Pancreas (tissue), 10 donors: ENCODE data around the gene ZNF480. TPM values are rescaled to one million over a fixed set of nuclear protein-coding genes. Genes with fewer than 3 reads are reported as not detected.
"Not testable (repeated sequence)": the region's sequence is repeated elsewhere in the genome, so short reads cannot be mapped to it uniquely, and the experiment has no call there.

Source experiments
- ATAC-seq, 4 donors: fragments of 200-7000 bp; cut with Tn5 transposase; one replicate each; pipeline versions ENCODE4 v1.8.0 to v1.9.1; 2020; ENCODE audit warnings: mild to moderate bottlenecking in 4 of 4, moderate library complexity in 4 of 4
- DNase-seq, 6 donors: peaks; one replicate each; pipeline ENCODE4 v3.0.0-alpha.2; 2020
- FAIRE-seq: peaks from 2 replicates; lab custom pipeline; 2012; peaks lifted over from hg19 to GRCh38; lab: Jason Lieb, UNC
- H3K27ac ChIP-seq, 4 donors: fragments of 200-600 bp; sonication (generic); 1 replicate in 3 of 4; 2 replicates in 1 of 4; pipeline versions ENCODE4 v1.5.0 to v1.8.0; 2020
- H3K27me3 ChIP-seq, 4 donors: fragments of 200-600 bp; one replicate each; pipeline ENCODE4 v1.8.0; 2021
- H3K36me3 ChIP-seq, 3 donors: fragments of 200-600 bp; sonication (generic) in 1 of 3; one replicate each; pipeline versions ENCODE4 v1.5.0 to v1.8.0; 2020 to 2021
- H3K4me1 ChIP-seq, 3 donors: fragments of 200-600 bp; one replicate each; pipeline ENCODE4 v1.8.0; 2021
- H3K4me3 ChIP-seq, 4 donors: fragments of 200-600 bp; sonication (generic) in 2 of 4; one replicate each; pipeline versions ENCODE4 v1.5.0 to v1.8.0; 2020 to 2021
- H3K9me3 ChIP-seq, 4 donors: fragments of 200-600 bp; one replicate each; pipeline ENCODE4 v1.8.0; 2021
- CTCF ChIP-seq, 4 donors: fragments of 200-600 bp; sonication (generic) in 3 of 4; IDR thresholded peaks; one replicate each; pipeline versions ENCODE4 v1.5.0 to v1.8.0; 2021; ENCODE audit warnings: antibody characterized with exemption in 4 of 4
- WGBS, 2 donors: extraction: QIAGEN DNeasy Blood & Tissue Kit; methylation state at CpG; one replicate each; pipeline ENCODE4 v1.1.7; 2013; 5-methylcytosine and 5-hydroxymethylcytosine counted together
- intact Hi-C, 3 donors: fragments of 100-400 bp; cut with DNase I; formaldehyde crosslinking; loops; one replicate each; pipeline versions ENCODE4 v1.11.1 to v1.14.2; 2022
- polyA plus RNA-seq, 2 donors: library from polyadenylated mRNA; stranded (reverse); fragments of 200-250 nt; gene quantifications; one replicate each; pipeline ENCODE4 v1.2.3, GENCODE V29; 2013
- total RNA-seq, 6 donors: library from RNA; stranded (reverse); fragmentation: NEBNext Ultra II Directional in 4 of 6; extraction: Animal tissue kit (Norgen Biotek cat#: 25700) in 4 of 6; gene quantifications; one replicate each; pipeline versions ENCODE4 v1.2.1 to v1.2.4, GENCODE V29; 2021 to 2023
- donor health status: healthy with polysubstance abuse.
- donor health status: DM: no; HTN: no; CAD: no; lungs with moderate emphysema.
- donor health status: DM: no; HTN: no; CAD: no.
- donor health status: control.
- donor health status: control.
- donor health status: Bipolar disorder and iron deficiency.
- donor health status: DM: yes; HTN: yes; CAD: no.
- donor health status: DM: no; HTN: no; CAD: no.
- donor health status: DM: no; HTN: no; CAD: no.
- donor health status: DM: yes; HTN: yes; CAD: no.

Gene ZNF480
- total and polyA plus RNA-seq, 8 donors: 2.5 to 9.4 (median 4.8) TPM

- WGBS, 2 donors: 1 to 2% methylated on average over 54 to 55 of the region's 55 CpGs
- no peaks in the 10 kb centered on the region for H3K27me3 ChIP-seq
- ATAC-seq (peak; percentile 97 to 100 (median 100)), DNase-seq (peak; percentile 74 to 92 (median 87)), FAIRE-seq (no peak)
- no peaks in the 10 kb centered on the region for H3K36me3 ChIP-seq
- intact Hi-C loops: no loop called here
- no peaks in the 10 kb centered on the region for H3K9me3 ChIP-seq
- H3K4me3 ChIP-seq: peak within 1 kb of the TSS; percentile 41 to 65 (median 62)
- H3K27ac ChIP-seq: peak within 1 kb of the TSS; percentile 36 to 56 (median 50)
- TF ChIP-seq CTCF (IDR thresholded peaks at IDR 0.05): no peak
- H3K4me1 ChIP-seq: no peaks in the 10 kb centered on the region
Measured at GRCh38 chr19:52336117-52336790, 39.3 kb downstream of the ZNF480 start, which contains the start of gene ZNF610. Gene ZNF610, plus strand, starts transcription at chr19:52336243. Its CDS starts 12,930 bp downstream, at chr19:52349173.

GRCh38 chr19:52336791-52337381 is 39.9 kb downstream of the ZNF480 start:
- FAIRE-seq: no peak
- peak overlapping the region; percentile 41 to 65 (median 62) for H3K4me3 ChIP-seq
- no peaks in the 10 kb centered on the region for H3K9me3 ChIP-seq
- ATAC-seq: peak in 1 of 4 donors; percentile 5
- no peak for DNase-seq
- peak overlapping the region in 3 of 4 donors; percentile 36 to 56 (median 45) for H3K27ac ChIP-seq
- TF ChIP-seq CTCF (IDR thresholded peaks at IDR 0.05): no peak
- H3K27me3 ChIP-seq: no peaks in the 10 kb centered on the region
- no peaks in the 10 kb centered on the region for H3K4me1 ChIP-seq
- intact Hi-C loops: no loop called here
- no peaks in the 10 kb centered on the region for H3K36me3 ChIP-seq
- 4% methylated on average over 9 of the region's 9 CpGs for WGBS, 2 donors

GRCh38 chr19:52339022-52339421 is 42.1 kb downstream of the ZNF480 start:
- H3K9me3 ChIP-seq, DNase-seq: not testable (repeated sequence)

GRCh38 chr19:52343548-52343947 is 46.6 kb downstream of the ZNF480 start:
- H3K4me3 ChIP-seq: no peak overlapping the region
- no peaks in the 10 kb centered on the region for H3K27me3 ChIP-seq
- H3K9me3 ChIP-seq: no peaks in the 10 kb centered on the region
- WGBS, 2 donors: 10 to 11% methylated on average over 8 of the region's 8 CpGs
- FAIRE-seq (no peak), ATAC-seq (peak in 2 of 4 donors; percentile 36 to 57), DNase-seq (peak in 4 of 6 donors; percentile 16 to 47 (median 33))
- TF ChIP-seq CTCF (IDR thresholded peaks at IDR 0.05): peak in 2 of 4 donors; percentile 10 to 34
- no peak overlapping the region for H3K27ac ChIP-seq
- intact Hi-C loops: no loop called here
- H3K4me1 ChIP-seq: no peaks in the 10 kb centered on the region
- peaks cover 0 to 3% (median 0%) of the 10 kb centered on the region in 3 donors for H3K36me3 ChIP-seq

More at GRCh38 chr19:52339022-52339421, 42.1 kb downstream of the ZNF480 start:
- H3K36me3 ChIP-seq, H3K4me1 ChIP-seq, intact Hi-C loops, H3K4me3 ChIP-seq, ATAC-seq, H3K27me3 ChIP-seq, H3K27ac ChIP-seq, FAIRE-seq: not testable (repeated sequence)
- WGBS, 2 donors: 62 to 71% methylated on average over 3 of the region's 3 CpGs

GRCh38 chr19:52345162-52345561 is 48.2 kb downstream of the ZNF480 start:
- 65 to 82% methylated on average over 6 of the region's 6 CpGs for WGBS, 2 donors
- no peaks in the 10 kb centered on the region for H3K4me1 ChIP-seq
- H3K9me3 ChIP-seq: no peaks in the 10 kb centered on the region
- peaks cover 0 to 3% (median 0%) of the 10 kb centered on the region in 3 donors for H3K36me3 ChIP-seq
- ATAC-seq: no peak
- no peak for FAIRE-seq
- no peaks in the 10 kb centered on the region for H3K27me3 ChIP-seq
- TF ChIP-seq CTCF (IDR thresholded peaks at IDR 0.05): no peak
- H3K4me3 ChIP-seq: no peak overlapping the region
- no peak for DNase-seq
- intact Hi-C loops: no loop called here
- H3K27ac ChIP-seq: no peak overlapping the region
